Measurements from ENCODE around the gene VSX1.

Gene VSX1

DNA sequence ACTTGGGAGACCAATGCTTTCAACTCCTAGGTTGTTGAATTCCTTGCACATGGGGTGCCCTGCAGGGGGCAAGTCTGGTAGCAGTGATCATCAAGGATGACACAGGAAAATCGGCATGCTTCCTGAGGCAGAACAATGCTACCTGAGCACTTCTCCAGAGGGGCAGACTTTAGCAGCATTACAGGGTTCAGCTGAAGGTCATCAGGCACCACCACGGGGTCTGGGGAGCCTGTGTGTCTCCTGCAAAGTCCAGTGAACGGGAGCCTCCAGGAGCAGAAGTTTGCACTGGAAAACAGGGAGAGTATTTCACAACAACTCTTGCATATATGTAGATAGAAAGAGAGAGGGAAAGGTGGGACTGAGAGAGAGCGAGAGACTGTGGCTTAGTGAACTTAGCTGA lies 10.2 kb downstream of the VSX1 start:
- Histone ChIP-seq H3K4me2 (ENCODE audit: low read length) (no peak overlapping the region), H3K79me2 (no peaks in the 10 kb centered on the region), H3K36me3 (ENCODE audit: control insufficient read depth, insufficient read depth, low read length) (no peaks in the 10 kb centered on the region), H2AFZ (no peak overlapping the region), H3K4me1 (peaks cover 1% of the 10 kb centered on the region), H3K9me3 (ENCODE audit: control insufficient read depth, low read length) (no peaks in the 10 kb centered on the region), H3K9ac (no peak overlapping the region), H3K27me3 (ENCODE audit: control insufficient read depth, insufficient read depth, low read length) (no peaks in the 10 kb centered on the region), H3K4me3 (ENCODE audit: low read depth, low read length) (no peak overlapping the region), H3K27ac (no peak overlapping the region)
- no peak for TF ChIP-seq CTCF (IDR thresholded peaks at IDR 0.05)

DNA sequence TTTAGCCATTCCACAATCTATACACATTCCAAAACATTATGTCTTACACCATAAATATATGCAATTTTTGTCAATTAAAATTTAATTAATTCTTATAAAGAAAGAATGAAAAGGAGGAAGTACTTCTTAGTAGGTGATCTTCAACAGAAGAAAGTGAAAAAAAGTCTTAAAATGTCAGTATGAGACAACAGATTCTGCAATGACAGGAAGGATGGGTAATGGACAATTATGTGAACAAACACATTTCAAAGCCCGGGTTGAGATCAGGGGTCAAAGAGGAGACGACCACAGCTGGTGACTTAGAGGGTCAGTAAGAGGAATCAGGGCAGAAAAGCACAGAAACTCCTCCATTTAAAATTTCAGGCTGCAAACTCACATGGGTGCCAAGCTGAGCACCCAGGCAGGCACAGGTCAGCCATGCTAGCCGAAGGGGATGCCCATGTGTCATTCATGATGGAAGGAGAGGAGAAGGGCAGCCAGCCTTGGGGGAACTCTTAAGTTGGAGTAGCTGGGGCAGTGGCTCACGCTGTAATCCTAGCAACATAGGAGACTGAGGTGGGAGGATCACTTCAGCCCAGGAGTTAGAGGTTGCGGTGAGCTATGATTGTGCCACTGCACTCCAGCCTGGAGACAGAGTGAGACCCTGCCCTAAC lies 11.0 kb downstream of the VSX1 start:
- Histone ChIP-seq H3K4me2 (ENCODE audit: low read length) (no peak overlapping the region), H2AFZ (no peak overlapping the region), H3K4me1 (no peaks in the 10 kb centered on the region), H3K9me3 (ENCODE audit: control insufficient read depth, low read length) (no peaks in the 10 kb centered on the region), H3K27me3 (ENCODE audit: control insufficient read depth, insufficient read depth, low read length) (no peaks in the 10 kb centered on the region), H3K27ac (no peak overlapping the region), H3K9ac (no peak overlapping the region), H3K36me3 (ENCODE audit: control insufficient read depth, insufficient read depth, low read length) (no peaks in the 10 kb centered on the region), H3K79me2 (no peaks in the 10 kb centered on the region), H3K4me3 (ENCODE audit: low read depth, low read length) (no peak overlapping the region)
- no peak for TF ChIP-seq CTCF (IDR thresholded peaks at IDR 0.05)

GRCh38 chr20:25067102-25067987 lies 14.6 kb downstream of the VSX1 start:
- Histone ChIP-seq H3K27ac (no peak overlapping the region), H3K79me2 (no peaks in the 10 kb centered on the region), H3K4me2 (ENCODE audit: low read length) (no peak overlapping the region), H3K4me3 (ENCODE audit: low read depth, low read length) (no peak overlapping the region), H2AFZ (no peak overlapping the region), H3K27me3 (ENCODE audit: control insufficient read depth, insufficient read depth, low read length) (no peaks in the 10 kb centered on the region), H3K9ac (no peak overlapping the region), H3K9me3 (ENCODE audit: control insufficient read depth, low read length) (no peaks in the 10 kb centered on the region), H3K4me1 (peaks cover 23% of the 10 kb centered on the region), H3K36me3 (ENCODE audit: control insufficient read depth, insufficient read depth, low read length) (no peaks in the 10 kb centered on the region)
- no peak for TF ChIP-seq CTCF (IDR thresholded peaks at IDR 0.05)

DNA sequence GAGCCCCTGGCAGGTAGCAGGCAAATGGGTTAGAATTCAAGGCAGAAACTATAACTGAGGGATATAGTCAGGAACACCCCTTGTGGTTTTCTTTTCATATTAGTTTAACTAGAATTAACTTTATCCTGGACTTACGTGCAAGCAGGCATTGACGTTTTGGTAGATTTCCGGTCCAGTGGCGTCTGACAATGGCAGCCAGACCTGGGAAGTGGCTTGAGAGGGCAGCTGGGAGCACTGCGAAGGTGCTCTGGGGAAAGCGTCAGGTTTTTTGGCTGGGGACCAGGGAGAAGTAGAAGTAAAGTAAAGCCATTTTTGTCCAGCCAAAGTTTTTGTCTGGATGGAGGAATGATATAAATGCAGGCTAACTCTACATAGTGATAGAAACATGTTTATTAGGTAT lies 15.6 kb downstream of the VSX1 start:
- no peak for TF ChIP-seq CTCF (IDR thresholded peaks at IDR 0.05)
- no peak overlapping the region for H3K4me3 ChIP-seq (ENCODE audit: low read depth, low read length)
- no peak overlapping the region for H3K9ac ChIP-seq

More for the DNA sequence above, 15.6 kb downstream of the VSX1 start:
- peak overlapping the region; percentile 64 for H3K4me2 ChIP-seq (ENCODE audit: low read length)
- H3K4me1 ChIP-seq = peaks cover 24% of the 10 kb centered on the region
- no peaks in the 10 kb centered on the region for H3K79me2 ChIP-seq
- H3K36me3 ChIP-seq (ENCODE audit: control insufficient read depth, insufficient read depth, low read length) = no peaks in the 10 kb centered on the region
- H3K27me3 ChIP-seq (ENCODE audit: control insufficient read depth, insufficient read depth, low read length) = no peaks in the 10 kb centered on the region
- H3K9me3 ChIP-seq (ENCODE audit: control insufficient read depth, low read length) = no peaks in the 10 kb centered on the region
- no peak overlapping the region for H3K27ac ChIP-seq
- no peak overlapping the region for H2AFZ ChIP-seq

Measured in parathyroid adenoma (tissue), 2 donors.